Spleen (tissue), 7 donors: ENCODE data around the gene TSHZ2.

Source experiments
- POLR2A ChIP-seq, 3 donors: fragments of 450-650 bp; IDR thresholded peaks; one replicate each; pipeline ENCODE4 v1.5.1; 2017; ENCODE audit warnings: antibody characterized with exemption in 3 of 3, mild to moderate bottlenecking in 1 of 3
- POLR2AphosphoS5 ChIP-seq, 3 donors: sonication (generic); formaldehyde crosslinking; IDR thresholded peaks; one replicate each; pipeline ENCODE4 v1.5.1; 2017; ENCODE audit warnings: antibody characterized with exemption in 3 of 3
- TF ChIP-seq, protein P1 (sequence below), 11 experiments: fragments of 200-600 bp in 7 of 11; fragments of 450-650 bp in 4 of 11; sonication (generic) in 4 of 11; IDR thresholded peaks in 8 of 11; conservative IDR thresholded peaks in 3 of 11; 1 replicate in 7 of 11; 2 replicates in 4 of 11; pipeline versions ENCODE4 v1.4.0 to v1.8.0; 2016 to 2021; ENCODE audit warnings: antibody characterized with exemption in 11 of 11, inconsistent platforms in 4 of 11, mild to moderate bottlenecking in 1 of 11
- donor health status: DM: no; HTN: no; CAD: no; lungs with moderate emphysema.
- donor health status: DM: no; HTN: no; CAD: no.
- donor health status: DM: no; HTN: no; CAD: no.

GRCh38 chr20:52923123-52923937 lies 48.8 kb upstream of the TSHZ2 start:
- TF ChIP-seq POLR2A (IDR thresholded peaks at IDR 0.05) (no peak), POLR2AphosphoS5 (IDR thresholded peaks at IDR 0.05) (no peak)
- TF ChIP-seq, protein P1, sequence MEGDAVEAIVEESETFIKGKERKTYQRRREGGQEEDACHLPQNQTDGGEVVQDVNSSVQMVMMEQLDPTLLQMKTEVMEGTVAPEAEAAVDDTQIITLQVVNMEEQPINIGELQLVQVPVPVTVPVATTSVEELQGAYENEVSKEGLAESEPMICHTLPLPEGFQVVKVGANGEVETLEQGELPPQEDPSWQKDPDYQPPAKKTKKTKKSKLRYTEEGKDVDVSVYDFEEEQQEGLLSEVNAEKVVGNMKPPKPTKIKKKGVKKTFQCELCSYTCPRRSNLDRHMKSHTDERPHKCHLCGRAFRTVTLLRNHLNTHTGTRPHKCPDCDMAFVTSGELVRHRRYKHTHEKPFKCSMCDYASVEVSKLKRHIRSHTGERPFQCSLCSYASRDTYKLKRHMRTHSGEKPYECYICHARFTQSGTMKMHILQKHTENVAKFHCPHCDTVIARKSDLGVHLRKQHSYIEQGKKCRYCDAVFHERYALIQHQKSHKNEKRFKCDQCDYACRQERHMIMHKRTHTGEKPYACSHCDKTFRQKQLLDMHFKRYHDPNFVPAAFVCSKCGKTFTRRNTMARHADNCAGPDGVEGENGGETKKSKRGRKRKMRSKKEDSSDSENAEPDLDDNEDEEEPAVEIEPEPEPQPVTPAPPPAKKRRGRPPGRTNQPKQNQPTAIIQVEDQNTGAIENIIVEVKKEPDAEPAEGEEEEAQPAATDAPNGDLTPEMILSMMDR (IDR thresholded peaks at IDR 0.05 in 8 of 11, conservative IDR thresholded peaks at IDR 0.05 in 3 of 11): no peak
